Measurements from ENCODE around the gene FKBP5.

The FKBP5 gene

GRCh38 chr6:35668096-35668495, 20.6 kb downstream of the FKBP5 start:
- H3K4me3 ChIP-seq (ENCODE audit: low read depth, low read length), result no peak overlapping the region
- TF ChIP-seq CTCF (IDR thresholded peaks at IDR 0.05; ENCODE audit: low read depth, low read length), result no peak

GRCh38 chr6:35665573-35665972, 23.1 kb downstream of the FKBP5 start:
- H3K4me3 ChIP-seq (ENCODE audit: low read depth, low read length), result no peak overlapping the region

GRCh38 chr6:35664945-35665344, 23.8 kb downstream of the FKBP5 start:
- TF ChIP-seq CTCF (IDR thresholded peaks at IDR 0.05; ENCODE audit: low read depth, low read length), result no peak
- H3K4me3 ChIP-seq (ENCODE audit: low read depth, low read length), result no peak overlapping the region

More at GRCh38 chr6:35665573-35665972, 23.1 kb downstream of the FKBP5 start:
- TF ChIP-seq CTCF (IDR thresholded peaks at IDR 0.05; ENCODE audit: low read depth, low read length), result no peak

GRCh38 chr6:35663447-35664235, 25.1 kb downstream of the FKBP5 start:
- TF ChIP-seq CTCF (IDR thresholded peaks at IDR 0.05; ENCODE audit: low read depth, low read length), result no peak
- H3K4me3 ChIP-seq (ENCODE audit: low read depth, low read length), result no peak overlapping the region

- H3K4me3 ChIP-seq (ENCODE audit: low read depth, low read length), result no peak overlapping the region
- no peak for TF ChIP-seq CTCF (IDR thresholded peaks at IDR 0.05; ENCODE audit: low read depth, low read length)
These were observed 25.7 kb downstream of the FKBP5 start for GRCh38 chr6:35662999-35663398.

GRCh38 chr6:35654883-35655282, 33.8 kb downstream of the FKBP5 start:
- no peak overlapping the region for H3K4me3 ChIP-seq (ENCODE audit: low read depth, low read length)
- no peak for TF ChIP-seq CTCF (IDR thresholded peaks at IDR 0.05; ENCODE audit: low read depth, low read length)

- no peak overlapping the region for H3K4me3 ChIP-seq (ENCODE audit: low read depth, low read length)
- TF ChIP-seq CTCF (IDR thresholded peaks at IDR 0.05; ENCODE audit: low read depth, low read length), result no peak
These were observed 37.5 kb downstream of the FKBP5 start for GRCh38 chr6:35651244-35651643.

Measured in WI38 (cell line).